Liver (tissue), 9 donors: ENCODE data around the gene SMIM14. TPM values are rescaled to one million over a fixed set of nuclear protein-coding genes. Genes with fewer than 3 reads are reported as not detected.

ENCODE experiments used
- DNase-seq: peaks from one replicate; pipeline ENCODE4 v3.0.0-alpha.2; 2017; ENCODE audit warnings: low spot score
- H3K27ac ChIP-seq, 2 donors: one replicate each; pipeline ENCODE4 v1.7.0; 2013; ENCODE audit warnings: inconsistent platforms in 2 of 2, low read length in 2 of 2, control low read depth in 1 of 2, low read depth in 1 of 2, mild to moderate bottlenecking in 1 of 2
- H3K27me3 ChIP-seq, 4 donors: one replicate each; pipeline versions ENCODE4 v1.6.1 to v1.7.0; 2013; ENCODE audit warnings: low read length in 3 of 4, inconsistent platforms in 1 of 4, mild to moderate bottlenecking in 1 of 4, moderate library complexity in 1 of 4; ENCODE audit not compliant: control insufficient read depth in 4 of 4, insufficient read depth in 4 of 4
- H3K36me3 ChIP-seq, 4 donors: one replicate each; pipeline versions ENCODE4 v1.6.1 to v1.7.0; 2013; ENCODE audit warnings: low read length in 3 of 4, mild to moderate bottlenecking in 3 of 4, low read depth in 1 of 4, moderate library complexity in 1 of 4; ENCODE audit not compliant: control insufficient read depth in 4 of 4, insufficient read depth in 3 of 4
- H3K4me1 ChIP-seq, 4 donors: one replicate each; pipeline versions ENCODE4 v1.6.1 to v1.7.0; 2013; ENCODE audit warnings: low read length in 3 of 4, mild to moderate bottlenecking in 3 of 4, moderate library complexity in 1 of 4; ENCODE audit not compliant: control insufficient read depth in 4 of 4, insufficient read depth in 4 of 4
- H3K4me3 ChIP-seq, 3 donors: one replicate each; pipeline versions ENCODE4 v1.6.1 to v1.7.0; 2013; ENCODE audit warnings: low read length in 3 of 3, control low read depth in 1 of 3, low read depth in 1 of 3, mild to moderate bottlenecking in 1 of 3
- H3K9ac ChIP-seq, 2 donors: one replicate each; pipeline ENCODE4 v1.7.0; 2013; ENCODE audit warnings: low read length in 2 of 2, mild to moderate bottlenecking in 2 of 2, moderate library complexity in 2 of 2, control low read depth in 1 of 2, low read depth in 1 of 2
- H3K9me3 ChIP-seq, 4 donors: one replicate each; pipeline versions ENCODE4 v1.6.1 to v1.7.0; 2013; ENCODE audit warnings: low read length in 3 of 4; ENCODE audit not compliant: control insufficient read depth in 4 of 4
- EGR1 ChIP-seq, 2 donors: IDR thresholded peaks; 2 replicates each; pipeline ENCODE4 v1.6.1; 2016 to 2018; ENCODE audit warnings: antibody characterized with exemption in 2 of 2, low read depth in 2 of 2
- GABPA ChIP-seq, 2 donors: IDR thresholded peaks in 1 of 2; conservative IDR thresholded peaks in 1 of 2; 2 replicates each; pipeline ENCODE4 v1.6.1; 2016; ENCODE audit warnings: antibody characterized with exemption in 2 of 2, mild to moderate bottlenecking in 1 of 2, moderate library complexity in 1 of 2
- HNF4A ChIP-seq, 2 donors: conservative IDR thresholded peaks; 2 replicates each; pipeline ENCODE4 v1.6.1; 2016; ENCODE audit warnings: antibody characterized with exemption in 2 of 2, mild to moderate bottlenecking in 2 of 2
- HNF4G ChIP-seq: IDR thresholded peaks from 2 replicates; pipeline ENCODE4 v1.6.1; 2016; ENCODE audit warnings: antibody characterized with exemption
- JUND ChIP-seq, 2 donors: IDR thresholded peaks; 2 replicates each; pipeline ENCODE4 v1.6.1; 2016; ENCODE audit warnings: antibody characterized with exemption in 2 of 2
- NR2F2 ChIP-seq: IDR thresholded peaks from 2 replicates; pipeline ENCODE4 v1.6.1; 2016; ENCODE audit warnings: antibody characterized with exemption
- RXRA ChIP-seq, 2 donors: IDR thresholded peaks; 2 replicates each; pipeline ENCODE4 v1.6.1; 2017 to 2018; ENCODE audit warnings: antibody characterized with exemption in 2 of 2, mild to moderate bottlenecking in 1 of 2
- SP1 ChIP-seq: IDR thresholded peaks from 2 replicates; pipeline ENCODE4 v1.6.1; 2018; ENCODE audit warnings: antibody characterized with exemption, mild to moderate bottlenecking
- TAF1 ChIP-seq: conservative IDR thresholded peaks from 2 replicates; pipeline ENCODE4 v1.6.1; 2016; ENCODE audit warnings: antibody characterized with exemption, mild to moderate bottlenecking
- YY1 ChIP-seq: IDR thresholded peaks from 2 replicates; pipeline ENCODE4 v1.6.1; 2016; ENCODE audit warnings: antibody characterized with exemption, mild to moderate bottlenecking
- WGBS: extraction: QIAGEN DNeasy Blood & Tissue Kit; methylation state at CpG from one replicate; pipeline ENCODE4 v1.1.7; 2013; 5-methylcytosine and 5-hydroxymethylcytosine counted together
- polyA plus RNA-seq, 2 donors: library from polyadenylated mRNA; stranded (reverse) in 1 of 2; unstranded in 1 of 2; fragments of 200-250 nt in 1 of 2; fragments of >200 nt in 1 of 2; fragmentation: Nextera tagmentation in 1 of 2; extraction: Ambion mirVana in 1 of 2; gene quantifications; one replicate each; pipeline versions ENCODE4 v1.2.1 to v1.2.3, GENCODE V29; 2013 to 2015
- total RNA-seq, 2 donors: library from RNA; depleted of rRNA; stranded (reverse); fragments of >200 nt; gene quantifications; one replicate each; pipeline ENCODE4 v1.2.3, GENCODE V29; 2014
- TF ChIP-seq, protein P1 (sequence below): IDR thresholded peaks from 2 replicates; pipeline ENCODE4 v1.6.1; 2016; ENCODE audit warnings: antibody characterized with exemption
- TF ChIP-seq, protein P2 (sequence below): IDR thresholded peaks from 2 replicates; pipeline ENCODE4 v1.6.1; 2016; ENCODE audit warnings: antibody characterized with exemption
- TF ChIP-seq, protein P3 (sequence below): IDR thresholded peaks from 2 replicates; pipeline ENCODE4 v1.6.1; 2016; ENCODE audit warnings: antibody characterized with exemption
- donor health status: healthy.
- donor health status: healthy.
- donor health status: healthy.
- donor health status: healthy.
- donor health status: healthy.

Gene SMIM14
- total and polyA plus RNA-seq, 4 donors = 21.1 to 311 (median 91.6) TPM

DNA sequence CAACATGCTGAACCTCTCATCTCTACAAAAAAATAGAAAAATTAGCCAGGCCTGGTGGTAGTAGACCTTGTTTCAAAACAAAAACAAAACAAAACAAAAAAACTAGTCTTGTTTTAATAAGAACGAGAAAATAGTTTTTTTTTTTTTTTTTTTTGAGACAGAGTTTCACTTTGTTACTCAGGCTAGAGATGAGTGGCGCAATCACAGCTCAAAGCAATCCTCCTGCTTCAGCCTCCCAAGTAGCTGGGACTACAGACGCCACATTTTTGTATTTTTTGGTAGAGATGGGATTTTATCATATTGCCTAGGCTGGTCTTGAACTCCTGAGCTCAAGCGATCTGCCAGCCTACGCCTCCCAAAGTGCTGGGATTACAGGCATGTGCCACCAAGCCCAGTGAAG lies 63.7 kb downstream of the SMIM14 start:
- DNase-seq = no peak
- H3K4me1 ChIP-seq = peaks cover 2 to 12% (median 9%) of the 10 kb centered on the region in 4 donors
- H3K9me3 ChIP-seq = no peaks in the 10 kb centered on the region
- no peak overlapping the region for H3K9ac ChIP-seq
- TF ChIP-seq RXRA (IDR thresholded peaks at IDR 0.05) = no peak
- no peak for TF ChIP-seq HNF4G
- no peak for TF ChIP-seq SP1
- TF ChIP-seq GABPA (IDR thresholded peaks at IDR 0.05 in 1 of 2, conservative IDR thresholded peaks at IDR 0.05 in 1 of 2) = no peak
- no peak for TF ChIP-seq NR2F2
- TF ChIP-seq, protein P1, sequence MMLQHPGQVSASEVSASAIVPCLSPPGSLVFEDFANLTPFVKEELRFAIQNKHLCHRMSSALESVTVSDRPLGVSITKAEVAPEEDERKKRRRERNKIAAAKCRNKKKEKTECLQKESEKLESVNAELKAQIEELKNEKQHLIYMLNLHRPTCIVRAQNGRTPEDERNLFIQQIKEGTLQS = no peak
- 94% methylated on average over 5 of the region's 5 CpGs for WGBS
- H3K36me3 ChIP-seq = peaks cover 0 to 13% (median 4%) of the 10 kb centered on the region in 4 donors
- H3K4me3 ChIP-seq = no peak overlapping the region
- H3K27ac ChIP-seq = no peak overlapping the region
- H3K27me3 ChIP-seq = no peaks in the 10 kb centered on the region

DNA sequence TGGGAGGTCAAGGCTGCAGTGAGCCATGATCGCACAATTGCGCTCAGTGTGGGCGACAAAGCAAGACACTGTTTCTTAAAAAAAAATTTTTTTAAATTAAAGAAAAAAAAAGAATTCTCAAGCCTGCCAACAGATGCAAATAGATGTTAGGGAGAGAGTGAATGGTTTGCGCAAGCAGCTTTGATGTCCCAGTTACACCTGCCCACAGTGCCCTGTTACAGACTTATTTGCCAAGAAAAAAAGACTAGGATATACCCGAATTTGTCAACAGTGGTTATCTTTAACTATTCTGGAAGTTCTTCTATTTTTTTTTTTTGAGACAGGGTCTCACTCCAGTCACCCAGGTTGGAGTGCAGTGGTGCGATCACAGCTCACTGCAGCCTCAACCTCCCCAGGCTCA lies 67.2 kb downstream of the SMIM14 start:
- H3K4me3 ChIP-seq = no peak overlapping the region
- peaks cover 2 to 22% (median 13%) of the 10 kb centered on the region in 4 donors for H3K4me1 ChIP-seq
- H3K27me3 ChIP-seq = no peaks in the 10 kb centered on the region
- WGBS = 73% methylated on average over 6 of the region's 6 CpGs
- TF ChIP-seq RXRA (IDR thresholded peaks at IDR 0.05) = no peak
- no peak for TF ChIP-seq JUND (IDR thresholded peaks at IDR 0.05)
- TF ChIP-seq, protein P2, sequence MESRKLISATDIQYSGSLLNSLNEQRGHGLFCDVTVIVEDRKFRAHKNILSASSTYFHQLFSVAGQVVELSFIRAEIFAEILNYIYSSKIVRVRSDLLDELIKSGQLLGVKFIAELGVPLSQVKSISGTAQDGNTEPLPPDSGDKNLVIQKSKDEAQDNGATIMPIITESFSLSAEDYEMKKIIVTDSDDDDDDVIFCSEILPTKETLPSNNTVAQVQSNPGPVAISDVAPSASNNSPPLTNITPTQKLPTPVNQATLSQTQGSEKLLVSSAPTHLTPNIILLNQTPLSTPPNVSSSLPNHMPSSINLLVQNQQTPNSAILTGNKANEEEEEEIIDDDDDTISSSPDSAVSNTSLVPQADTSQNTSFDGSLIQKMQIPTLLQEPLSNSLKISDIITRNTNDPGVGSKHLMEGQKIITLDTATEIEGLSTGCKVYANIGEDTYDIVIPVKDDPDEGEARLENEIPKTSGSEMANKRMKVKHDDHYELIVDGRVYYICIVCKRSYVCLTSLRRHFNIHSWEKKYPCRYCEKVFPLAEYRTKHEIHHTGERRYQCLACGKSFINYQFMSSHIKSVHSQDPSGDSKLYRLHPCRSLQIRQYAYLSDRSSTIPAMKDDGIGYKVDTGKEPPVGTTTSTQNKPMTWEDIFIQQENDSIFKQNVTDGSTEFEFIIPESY = no peak
- TF ChIP-seq, protein P3, sequence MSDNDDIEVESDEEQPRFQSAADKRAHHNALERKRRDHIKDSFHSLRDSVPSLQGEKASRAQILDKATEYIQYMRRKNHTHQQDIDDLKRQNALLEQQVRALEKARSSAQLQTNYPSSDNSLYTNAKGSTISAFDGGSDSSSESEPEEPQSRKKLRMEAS = no peak
- TF ChIP-seq HNF4G = no peak
- TF ChIP-seq HNF4A (conservative IDR thresholded peaks at IDR 0.05) = peak; percentile 16
- TF ChIP-seq, protein P1 = no peak
- TF ChIP-seq YY1 = no peak
- no peaks in the 10 kb centered on the region for H3K9me3 ChIP-seq
- no peak overlapping the region for H3K27ac ChIP-seq
- H3K9ac ChIP-seq = no peak overlapping the region
- peaks cover 0 to 14% (median 5%) of the 10 kb centered on the region in 4 donors for H3K36me3 ChIP-seq
- no peak for DNase-seq

DNA sequence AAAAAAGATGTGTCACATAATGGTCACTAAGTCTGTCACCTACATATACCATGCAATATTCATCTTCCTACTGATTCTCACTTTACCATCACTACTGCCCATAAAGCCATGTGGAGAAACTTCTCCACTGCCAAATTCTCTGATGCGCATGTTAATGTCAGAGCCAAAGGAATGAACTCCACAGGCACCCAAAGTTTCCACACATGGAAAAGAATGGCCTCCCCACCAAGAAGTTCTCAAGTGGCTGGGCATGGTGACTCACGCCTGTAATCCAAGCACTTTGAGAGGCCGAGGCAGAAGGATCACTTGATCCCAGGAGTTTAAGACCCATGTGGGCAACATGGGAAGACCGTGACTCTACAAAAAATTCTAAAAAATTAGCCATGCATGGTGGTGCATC lies 67.6 kb downstream of the SMIM14 start:
- TF ChIP-seq NR2F2 = no peak
- H3K4me1 ChIP-seq = peaks cover 2 to 22% (median 13%) of the 10 kb centered on the region in 4 donors
- no peak for DNase-seq
- H3K36me3 ChIP-seq = peaks cover 2 to 15% (median 6%) of the 10 kb centered on the region in 4 donors
- H3K27me3 ChIP-seq = no peaks in the 10 kb centered on the region
- no peak overlapping the region for H3K27ac ChIP-seq
- H3K9me3 ChIP-seq = no peaks in the 10 kb centered on the region
- no peak overlapping the region for H3K9ac ChIP-seq
- WGBS = 97% methylated on average over 4 of the region's 4 CpGs
- no peak overlapping the region for H3K4me3 ChIP-seq

DNA sequence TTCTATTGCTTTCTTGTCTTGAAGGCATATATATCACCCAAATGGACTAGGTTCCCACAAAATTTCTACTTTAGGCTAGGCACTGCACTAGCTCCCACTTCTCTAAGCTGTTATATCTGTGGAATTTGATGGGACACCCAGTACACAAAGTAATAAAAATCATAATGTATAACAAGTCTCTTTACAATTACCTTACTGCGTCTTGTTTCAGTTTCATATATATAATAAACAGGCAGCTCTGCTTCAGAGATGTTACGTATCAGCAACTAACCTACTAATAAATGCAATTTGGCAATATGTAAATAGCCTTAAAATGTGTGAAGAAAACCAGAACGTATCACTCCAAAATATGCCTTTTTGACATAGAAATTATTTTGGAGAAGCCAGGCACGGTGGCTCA lies 69.5 kb downstream of the SMIM14 start:
- Histone ChIP-seq H3K9ac (no peak overlapping the region), H3K27ac (peak overlapping the region; percentile 48 to 70), H3K36me3 (peaks cover 4 to 29% (median 13%) of the 10 kb centered on the region in 4 donors), H3K4me1 (peaks cover 2 to 22% (median 13%) of the 10 kb centered on the region in 4 donors), H3K9me3 (no peaks in the 10 kb centered on the region), H3K27me3 (no peaks in the 10 kb centered on the region), H3K4me3 (no peak overlapping the region)
- no peak for DNase-seq
- 88% methylated on average over 4 of the region's 4 CpGs for WGBS
- TF ChIP-seq TAF1 (no peak), EGR1 (IDR thresholded peaks at IDR 0.05; ENCODE audit: low read depth in 2 of 2) (no peak), RXRA (IDR thresholded peaks at IDR 0.05) (no peak)
